GM12875 (cell line): ENCODE data around the gene MAU2.

Source experiments
- H3K4me3 ChIP-seq: one replicate; pipeline ENCODE4 v1.5.1; 2011; ENCODE audit warnings: low read depth, low read length, control low read depth
- CTCF ChIP-seq: IDR thresholded peaks from 2 replicates; pipeline ENCODE4 v1.5.1; 2011; ENCODE audit warnings: low read depth, mild to moderate bottlenecking, control low read depth, inconsistent platforms, low read length, moderate library complexity, borderline replicate concordance; ENCODE audit not compliant: insufficient read depth

MAU2 gene

GRCh38 chr19:19327672-19328071 lies 7.0 kb downstream of the MAU2 start:
- no peak overlapping the region for H3K4me3 ChIP-seq
- TF ChIP-seq CTCF = no peak

- TF ChIP-seq CTCF = no peak
- no peak overlapping the region for H3K4me3 ChIP-seq
Observed at GRCh38 chr19:19329126-19329525, 8.5 kb downstream of the MAU2 start.

- H3K4me3 ChIP-seq = no peak overlapping the region
- TF ChIP-seq CTCF = no peak
Observed at GRCh38 chr19:19334063-19334988, 13.7 kb downstream of the MAU2 start.

- H3K4me3 ChIP-seq = no peak overlapping the region
- no peak for TF ChIP-seq CTCF
Observed at GRCh38 chr19:19334989-19335344, 14.3 kb downstream of the MAU2 start.

GRCh38 chr19:19335408-19336158 lies 15.0 kb downstream of the MAU2 start:
- no peak overlapping the region for H3K4me3 ChIP-seq
- no peak for TF ChIP-seq CTCF

- H3K4me3 ChIP-seq = no peak overlapping the region
- TF ChIP-seq CTCF = no peak
Observed at GRCh38 chr19:19336597-19336996, 16.0 kb downstream of the MAU2 start.

GRCh38 chr19:19337120-19337519 lies 16.5 kb downstream of the MAU2 start:
- no peak overlapping the region for H3K4me3 ChIP-seq
- TF ChIP-seq CTCF = no peak
